SK-N-SH treated with all-trans-retinoic acid at 6 μM for 48 hours (cell line): Measurements from ENCODE around the gene CACNA1D.

Source experiments
- ARNTL ChIP-seq: fragments of 450-650 bp; formaldehyde crosslinking; IDR thresholded peaks from 2 replicates; pipeline ENCODE4 v1.5.0; 2020; ENCODE audit warnings: low read depth, mild to moderate bottlenecking, moderate library complexity, borderline replicate concordance
- CREB5 ChIP-seq: fragments of 250-450 bp; sonication (Bioruptor Pico); IDR thresholded peaks from 2 replicates; pipeline ENCODE4 v1.5.1; 2020; ENCODE audit warnings: low read depth, mild to moderate bottlenecking, moderate library complexity
- OSR1 ChIP-seq: fragments of 250-450 bp; sonication (Bioruptor Pico); IDR thresholded peaks from 2 replicates; pipeline ENCODE4 v1.8.0; 2022; ENCODE audit warnings: moderate library complexity, mild to moderate bottlenecking, inconsistent platforms
- PATZ1 ChIP-seq: fragments of 250-450 bp; sonication (Bioruptor Pico); IDR thresholded peaks from 2 replicates; pipeline ENCODE4 v1.8.0; 2020; ENCODE audit warnings: mild to moderate bottlenecking, moderate library complexity, borderline replicate concordance
- RARB ChIP-seq: fragments of 250-450 bp; sonication (Bioruptor Pico); IDR thresholded peaks from 2 replicates; pipeline ENCODE4 v1.8.0; 2021; ENCODE audit warnings: mild to moderate bottlenecking, moderate library complexity
- ZFP3 ChIP-seq: fragments of 250-450 bp; sonication (Bioruptor Pico); IDR thresholded peaks from 2 replicates; pipeline ENCODE4 v1.5.0; 2020; ENCODE audit warnings: mild to moderate bottlenecking, moderate library complexity
- TF ChIP-seq, protein P1 (sequence below): fragments of 250-450 bp; sonication (Bioruptor Pico); IDR thresholded peaks from 2 replicates; pipeline ENCODE4 v1.5.0; 2020; ENCODE audit warnings: mild to moderate bottlenecking, moderate library complexity

DNA sequence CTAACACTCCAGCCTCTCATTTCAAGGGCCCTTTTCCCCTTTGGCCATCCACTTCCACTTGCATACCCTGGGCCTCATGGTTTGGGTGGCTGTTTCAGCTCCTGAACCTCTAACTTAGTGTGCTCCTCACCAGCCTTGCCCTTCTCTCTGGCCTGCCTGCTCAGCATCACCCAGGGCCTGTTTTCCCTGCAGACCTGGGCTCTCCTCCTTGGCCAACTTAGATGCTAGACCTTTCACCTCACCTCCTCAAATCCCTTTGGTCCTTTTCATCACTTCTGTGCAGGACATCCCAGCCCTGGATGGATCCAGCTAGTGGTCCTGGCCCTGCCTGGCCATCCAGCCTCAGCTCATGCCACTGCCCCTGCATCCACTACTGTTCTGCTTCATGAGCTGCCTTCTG lies 95.4 kb downstream of the CACNA1D start:
- TF ChIP-seq RARB (CRISPR knock-in tag) (no peak), ZFP3 (CRISPR knock-in tag) (no peak), OSR1 (no peak), PATZ1 (CRISPR knock-in tag) (no peak), CREB5 (no peak), ARNTL (CRISPR knock-in tag) (no peak)
- TF ChIP-seq, protein P1, sequence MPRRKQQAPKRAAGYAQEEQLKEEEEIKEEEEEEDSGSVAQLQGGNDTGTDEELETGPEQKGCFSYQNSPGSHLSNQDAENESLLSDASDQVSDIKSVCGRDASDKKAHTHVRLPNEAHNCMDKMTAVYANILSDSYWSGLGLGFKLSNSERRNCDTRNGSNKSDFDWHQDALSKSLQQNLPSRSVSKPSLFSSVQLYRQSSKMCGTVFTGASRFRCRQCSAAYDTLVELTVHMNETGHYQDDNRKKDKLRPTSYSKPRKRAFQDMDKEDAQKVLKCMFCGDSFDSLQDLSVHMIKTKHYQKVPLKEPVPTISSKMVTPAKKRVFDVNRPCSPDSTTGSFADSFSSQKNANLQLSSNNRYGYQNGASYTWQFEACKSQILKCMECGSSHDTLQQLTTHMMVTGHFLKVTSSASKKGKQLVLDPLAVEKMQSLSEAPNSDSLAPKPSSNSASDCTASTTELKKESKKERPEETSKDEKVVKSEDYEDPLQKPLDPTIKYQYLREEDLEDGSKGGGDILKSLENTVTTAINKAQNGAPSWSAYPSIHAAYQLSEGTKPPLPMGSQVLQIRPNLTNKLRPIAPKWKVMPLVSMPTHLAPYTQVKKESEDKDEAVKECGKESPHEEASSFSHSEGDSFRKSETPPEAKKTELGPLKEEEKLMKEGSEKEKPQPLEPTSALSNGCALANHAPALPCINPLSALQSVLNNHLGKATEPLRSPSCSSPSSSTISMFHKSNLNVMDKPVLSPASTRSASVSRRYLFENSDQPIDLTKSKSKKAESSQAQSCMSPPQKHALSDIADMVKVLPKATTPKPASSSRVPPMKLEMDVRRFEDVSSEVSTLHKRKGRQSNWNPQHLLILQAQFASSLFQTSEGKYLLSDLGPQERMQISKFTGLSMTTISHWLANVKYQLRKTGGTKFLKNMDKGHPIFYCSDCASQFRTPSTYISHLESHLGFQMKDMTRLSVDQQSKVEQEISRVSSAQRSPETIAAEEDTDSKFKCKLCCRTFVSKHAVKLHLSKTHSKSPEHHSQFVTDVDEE (CRISPR knock-in tag): no peak
